ENCODE data around the gene ITPRIPL2. TPM values are rescaled to one million over a fixed set of nuclear protein-coding genes. Genes with fewer than 3 reads are reported as not detected.

The ITPRIPL2 gene
- total RNA-seq, 4 donors from 2014 or later = 57.3 to 61.0 (median 58.1) TPM

GRCh38 chr16:19083670-19084069 lies 30.1 kb upstream of the ITPRIPL2 start:
- WGBS, 2 donors = 89% methylated on average over 1 of the region's 1 CpG
- TF ChIP-seq POLR2A (IDR thresholded peaks at IDR 0.05) = no peak
- TF ChIP-seq CTCF (IDR thresholded peaks at IDR 0.05) = no peak
- H3K4me3 ChIP-seq (ENCODE audit: low read depth, poor library complexity, severe bottlenecking) = no peak overlapping the region
- intact Hi-C loops (cut with DNase I; ENCODE audit: low total_unique reads) = no loop called here
- no peak for DNase-seq (ENCODE audit: low spot score in 2 of 2)

- no peak overlapping the region for H3K4me3 ChIP-seq (ENCODE audit: low read depth, poor library complexity, severe bottlenecking)
- DNase-seq (ENCODE audit: low spot score in 2 of 2) = peak in 1 of 2 donors; percentile 36
- TF ChIP-seq POLR2A (IDR thresholded peaks at IDR 0.05) (no peak), CTCF (IDR thresholded peaks at IDR 0.05) (no peak)
- intact Hi-C loops (cut with DNase I; ENCODE audit: low total_unique reads) = no loop called here
- WGBS, 2 donors = 77 to 79% methylated on average over 3 of the region's 3 CpGs
Observed at GRCh38 chr16:19084139-19084538, 29.6 kb upstream of the ITPRIPL2 start.

- TF ChIP-seq CTCF (IDR thresholded peaks at IDR 0.05) (no peak), POLR2A (IDR thresholded peaks at IDR 0.05) (no peak)
- 87 to 88% methylated on average over 5 of the region's 5 CpGs for WGBS, 2 donors
Observed at GRCh38 chr16:19084879-19085278, 28.9 kb upstream of the ITPRIPL2 start.

GRCh38 chr16:19085679-19086200 lies 28.0 kb upstream of the ITPRIPL2 start:
- 42 to 46% methylated on average over 8 of the region's 8 CpGs for WGBS, 2 donors
- TF ChIP-seq CTCF (IDR thresholded peaks at IDR 0.05) (no peak), POLR2A (IDR thresholded peaks at IDR 0.05) (no peak)
- no peak overlapping the region for H3K4me3 ChIP-seq (ENCODE audit: low read depth, poor library complexity, severe bottlenecking)
- DNase-seq (ENCODE audit: low spot score in 2 of 2) = peak in 1 of 2 donors; percentile 72
- intact Hi-C loops (cut with DNase I; ENCODE audit: low total_unique reads) = loop anchor here (1.0 to 5.0 kb wide), 2 partner anchors 82 to 289 kb away; partner anchors contain the start of gene SYT17

More at GRCh38 chr16:19084879-19085278, 28.9 kb upstream of the ITPRIPL2 start:
- H3K4me3 ChIP-seq (ENCODE audit: low read depth, poor library complexity, severe bottlenecking) = no peak overlapping the region
- DNase-seq (ENCODE audit: low spot score in 2 of 2) = peak in 1 of 2 donors; percentile 15
- intact Hi-C loops (cut with DNase I; ENCODE audit: low total_unique reads) = loop anchor here (5.0 kb wide), 1 partner anchor 82 kb away; the partner anchor contains the start of gene SYT17

- peak in 1 of 3 donors; percentile 75 for TF ChIP-seq CTCF (IDR thresholded peaks at IDR 0.05)
- no peak for TF ChIP-seq POLR2A (IDR thresholded peaks at IDR 0.05)
- WGBS, 2 donors = 6 to 7% methylated on average over 37 to 41 of the region's 52 CpGs
- no peak overlapping the region for H3K4me3 ChIP-seq (ENCODE audit: low read depth, poor library complexity, severe bottlenecking)
- intact Hi-C loops (cut with DNase I; ENCODE audit: low total_unique reads) = loop anchor here (1.0 to 5.0 kb wide), 2 partner anchors 81 to 288 kb away; partner anchors contain the start of gene SYT17
- peak; percentile 74 to 96 for DNase-seq (ENCODE audit: low spot score in 2 of 2)
Observed at GRCh38 chr16:19086322-19087199, 27.2 kb upstream of the ITPRIPL2 start.
